ENCODE results near the gene GIPC2.
A peak's percentile ranks its signal among the peaks of the same experiment; 100 is the strongest.
"Not testable (repeated sequence)": the region's sequence is repeated elsewhere in the genome, so short reads cannot be mapped to it uniquely, and the experiment has no call there.

The GIPC2 gene, protein sequence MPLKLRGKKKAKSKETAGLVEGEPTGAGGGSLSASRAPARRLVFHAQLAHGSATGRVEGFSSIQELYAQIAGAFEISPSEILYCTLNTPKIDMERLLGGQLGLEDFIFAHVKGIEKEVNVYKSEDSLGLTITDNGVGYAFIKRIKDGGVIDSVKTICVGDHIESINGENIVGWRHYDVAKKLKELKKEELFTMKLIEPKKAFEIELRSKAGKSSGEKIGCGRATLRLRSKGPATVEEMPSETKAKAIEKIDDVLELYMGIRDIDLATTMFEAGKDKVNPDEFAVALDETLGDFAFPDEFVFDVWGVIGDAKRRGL

DNA sequence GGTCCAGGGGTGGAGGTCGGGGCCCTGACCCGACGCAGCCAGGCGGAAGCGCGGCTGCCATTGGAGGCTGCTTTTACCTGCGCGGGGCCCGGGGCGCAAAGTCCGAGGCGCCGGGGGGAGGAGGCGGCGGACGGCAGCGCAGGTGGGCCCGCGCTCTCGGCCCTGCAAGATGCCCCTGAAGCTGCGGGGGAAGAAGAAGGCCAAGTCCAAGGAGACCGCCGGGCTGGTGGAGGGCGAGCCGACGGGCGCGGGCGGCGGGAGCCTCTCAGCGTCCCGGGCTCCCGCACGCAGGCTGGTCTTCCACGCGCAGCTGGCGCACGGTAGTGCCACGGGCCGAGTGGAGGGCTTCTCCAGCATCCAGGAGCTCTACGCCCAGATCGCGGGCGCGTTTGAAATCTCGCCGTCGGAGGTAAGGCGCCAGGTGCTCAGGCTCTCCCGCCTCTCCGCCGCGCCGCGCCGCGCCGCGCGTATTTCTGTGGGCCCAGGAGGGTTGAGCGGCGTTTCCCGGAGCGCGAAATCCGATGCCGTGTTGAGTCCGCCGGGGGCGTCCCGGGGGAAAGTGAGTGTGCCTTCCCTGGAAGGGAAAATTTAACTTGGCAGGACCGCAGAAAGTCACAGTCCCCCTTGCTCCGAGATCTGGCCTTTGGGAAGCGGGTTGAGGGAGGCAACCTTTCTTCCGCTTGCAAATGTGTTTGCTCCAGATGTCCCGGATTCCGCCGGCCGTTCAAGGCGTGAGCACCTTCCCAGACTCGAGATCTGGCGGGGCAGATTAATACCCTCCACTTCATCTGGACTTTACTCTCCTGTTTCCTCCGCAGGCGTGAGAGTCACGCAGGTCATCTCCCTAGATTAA is at the start of gene GIPC2:
TSS of gene GIPC2 (plus strand) at position 41 of the 853 bp plus-strand sequence. CDS start at position 170, 129 bp downstream.
- no peak for FAIRE-seq

DNA sequence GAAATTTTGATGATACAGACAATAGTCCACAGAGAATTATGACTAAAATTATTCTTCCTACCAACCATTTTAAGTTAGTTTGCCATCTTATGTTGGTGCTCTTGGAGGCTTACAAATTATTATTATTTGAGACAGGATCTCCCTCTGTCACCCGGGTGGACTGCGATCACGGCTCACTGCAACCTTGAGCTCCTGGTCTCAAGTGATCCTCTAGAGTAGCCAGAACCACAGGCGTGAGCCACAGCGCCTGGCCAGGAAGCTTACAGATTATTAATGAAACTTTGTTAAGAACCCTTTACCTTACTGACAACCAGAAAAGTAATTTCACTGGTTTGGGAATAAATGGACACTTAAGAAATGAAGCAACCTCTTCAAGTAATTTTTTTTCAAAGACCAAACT is 49.0 kb upstream of the GIPC2 start:
- FAIRE-seq = no peak

DNA sequence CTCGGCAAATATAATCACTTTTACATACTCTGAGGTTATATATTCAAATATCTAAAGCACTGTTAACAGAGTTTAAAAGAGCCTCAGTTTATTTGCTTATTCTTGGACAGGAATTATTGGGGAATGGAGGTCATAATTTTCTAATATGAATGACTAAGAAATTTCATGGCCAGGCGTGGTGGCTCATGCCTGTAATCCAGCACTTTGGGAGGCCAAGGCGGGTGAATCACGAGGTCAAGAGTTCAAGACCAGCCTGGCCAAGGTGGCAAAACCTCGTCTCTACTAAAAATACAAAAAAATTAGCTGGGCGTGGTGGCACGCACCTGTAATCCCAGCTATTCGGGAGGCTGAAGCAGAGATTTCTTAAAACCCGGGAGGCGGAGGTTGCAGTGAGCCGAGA is 45.2 kb upstream of the GIPC2 start:
- FAIRE-seq = not testable (repeated sequence)

DNA sequence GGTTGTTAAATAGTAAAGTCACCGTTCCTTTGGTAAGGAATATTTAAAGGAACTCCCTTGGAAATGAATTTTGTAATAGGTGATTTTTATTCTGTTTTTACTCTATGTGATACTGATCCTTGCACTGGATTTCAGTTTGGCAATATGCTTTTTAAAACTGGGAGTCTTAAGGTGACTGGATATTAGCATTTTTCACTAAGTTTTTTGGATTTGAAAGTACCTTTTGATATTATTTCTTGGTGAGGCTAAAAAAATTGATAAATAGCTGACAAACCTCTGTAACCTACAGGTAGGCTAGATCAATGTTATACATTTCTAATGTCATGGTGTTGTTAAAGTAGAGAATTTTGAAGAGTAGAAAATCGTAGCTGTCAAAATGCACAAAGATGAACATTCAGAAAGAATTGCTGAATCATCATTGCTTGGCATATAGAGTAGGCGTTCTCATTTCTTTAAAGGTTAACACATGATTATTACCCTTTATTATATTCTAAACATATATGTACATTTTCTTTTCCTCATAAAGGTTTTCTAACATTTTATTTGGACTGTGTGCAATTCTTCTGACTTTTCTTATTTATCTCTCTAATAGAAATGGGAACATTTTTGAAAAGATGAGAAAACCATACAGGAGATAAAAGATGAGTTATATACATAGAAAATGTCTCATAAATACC is 42.6 kb upstream of the GIPC2 start:
- no peak for FAIRE-seq

DNA sequence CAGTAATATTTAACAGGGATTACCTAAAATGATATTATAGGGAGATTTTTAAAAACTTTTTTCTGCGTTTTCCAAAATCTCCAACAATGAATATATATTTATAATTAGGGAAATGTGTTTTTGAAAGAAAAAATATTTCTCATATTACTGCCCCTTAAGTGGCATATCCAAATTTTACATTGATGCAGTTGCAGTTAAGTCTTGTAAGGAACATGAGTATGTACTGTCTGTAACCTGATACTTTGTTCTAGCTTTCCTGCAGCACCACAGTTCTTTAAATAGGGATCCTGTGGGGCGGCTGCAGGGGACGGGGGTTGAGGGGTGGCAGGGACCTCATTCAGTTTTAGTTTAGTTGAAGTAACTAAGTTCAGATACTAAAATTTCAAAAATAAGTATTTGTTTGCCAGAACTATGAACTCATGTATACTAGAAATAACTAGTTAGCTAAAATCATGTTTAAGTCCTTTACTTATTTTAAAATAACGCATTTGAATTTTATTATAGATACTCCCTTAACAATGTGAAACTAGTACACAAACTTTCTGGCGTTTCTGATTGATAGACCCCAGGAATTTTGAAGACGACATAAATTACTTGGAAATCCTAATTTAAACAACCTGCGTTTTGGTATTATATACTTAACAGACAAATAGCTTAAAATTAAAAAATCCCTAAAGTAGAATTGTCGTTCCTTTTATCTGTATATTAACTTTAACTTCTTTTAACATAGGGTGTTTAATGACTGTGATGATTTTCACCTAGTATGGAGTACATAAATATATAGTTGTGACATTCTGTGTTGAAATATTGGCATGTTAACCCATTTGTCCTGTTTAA is 41.7 kb upstream of the GIPC2 start:
- FAIRE-seq = no peak

DNA sequence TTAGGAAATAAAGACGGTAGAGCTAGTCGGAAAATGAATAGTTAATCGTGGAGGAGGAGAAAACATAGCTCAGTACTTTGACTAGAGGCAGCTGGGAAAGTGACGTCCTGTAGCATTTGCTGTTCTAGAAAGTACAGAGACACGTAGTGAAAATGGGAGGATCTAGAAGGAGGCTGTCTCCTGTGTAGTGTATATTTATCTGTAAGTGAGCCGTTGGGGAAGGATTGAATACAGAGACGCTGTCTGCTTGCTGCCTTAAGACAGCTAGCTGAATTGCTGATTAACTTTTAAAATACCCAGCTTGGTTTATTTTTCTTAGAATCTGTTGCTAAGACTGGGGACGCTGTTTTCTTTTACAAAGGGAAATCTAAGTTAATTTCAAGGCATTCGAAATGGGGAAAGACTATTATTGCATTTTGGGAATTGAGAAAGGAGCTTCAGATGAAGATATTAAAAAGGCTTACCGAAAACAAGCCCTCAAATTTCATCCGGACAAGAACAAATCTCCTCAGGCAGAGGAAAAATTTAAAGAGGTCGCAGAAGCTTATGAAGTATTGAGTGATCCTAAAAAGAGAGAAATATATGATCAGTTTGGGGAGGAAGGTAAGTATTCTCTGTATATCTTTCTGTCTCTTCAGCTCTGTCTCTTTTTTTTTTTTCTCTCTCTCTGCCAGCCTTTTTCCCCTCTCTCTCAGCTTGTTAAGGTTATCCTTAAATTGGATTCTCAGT is 40.9 kb upstream of the GIPC2 start, which contains the start of gene DNAJB4:
TSS of gene DNAJB4 (plus strand) at position 221 of the 729 bp plus-strand sequence. CDS start at position 393, 172 bp downstream.
- peak; percentile 99 for FAIRE-seq

DNA sequence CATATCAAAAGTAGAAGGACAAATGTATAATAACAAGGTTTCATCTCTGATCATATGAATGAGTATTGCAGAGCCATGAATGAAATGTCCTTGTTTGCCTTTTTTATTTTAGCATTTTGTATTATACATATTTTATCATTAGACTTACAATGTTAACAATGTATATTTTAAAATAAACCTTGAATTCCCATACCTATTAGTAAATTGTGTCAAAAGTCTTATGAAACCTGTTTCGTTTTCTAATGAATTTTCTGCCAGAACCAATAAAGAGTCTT is 40.4 kb upstream of the GIPC2 start:
- FAIRE-seq = peak; percentile 85

DNA sequence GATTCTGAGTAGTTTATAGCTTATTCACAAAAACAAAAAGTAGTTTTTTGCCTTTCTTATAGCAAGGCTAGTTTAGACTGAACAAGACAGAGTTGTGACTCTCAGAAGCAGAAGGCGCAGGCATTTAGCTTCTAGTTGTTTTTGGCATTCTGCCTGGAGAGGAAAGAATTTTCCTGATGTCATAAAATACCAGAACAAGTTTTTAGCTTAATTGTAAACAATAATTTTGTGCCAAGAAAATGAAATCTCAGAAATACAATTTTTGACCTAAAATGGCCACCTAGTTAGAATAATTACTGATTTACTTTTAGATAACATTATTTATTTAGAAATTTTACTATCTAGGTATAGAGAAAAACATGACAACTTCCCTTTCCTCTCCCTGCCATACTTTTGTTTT is 40.0 kb upstream of the GIPC2 start:
- no peak for FAIRE-seq

DNA sequence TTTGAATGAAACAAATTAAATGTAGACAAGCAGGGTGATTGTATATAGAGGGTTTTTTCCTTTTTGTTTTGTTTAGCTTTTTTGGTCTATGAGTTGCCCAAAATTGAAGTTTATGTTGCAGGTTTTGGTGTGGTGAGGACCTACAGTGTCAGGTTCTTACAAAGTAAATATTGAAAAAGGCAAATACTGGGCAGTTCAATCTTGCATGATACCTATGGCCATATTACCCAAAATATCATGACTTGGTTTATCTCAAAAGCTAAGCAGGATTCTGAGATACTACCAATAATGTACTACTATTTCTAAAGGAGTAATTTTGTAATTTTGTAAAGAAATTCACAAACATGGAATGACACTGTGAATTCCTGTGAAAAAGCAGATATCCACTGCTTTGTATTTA is 39.2 kb upstream of the GIPC2 start:
- no peak for FAIRE-seq

DNA sequence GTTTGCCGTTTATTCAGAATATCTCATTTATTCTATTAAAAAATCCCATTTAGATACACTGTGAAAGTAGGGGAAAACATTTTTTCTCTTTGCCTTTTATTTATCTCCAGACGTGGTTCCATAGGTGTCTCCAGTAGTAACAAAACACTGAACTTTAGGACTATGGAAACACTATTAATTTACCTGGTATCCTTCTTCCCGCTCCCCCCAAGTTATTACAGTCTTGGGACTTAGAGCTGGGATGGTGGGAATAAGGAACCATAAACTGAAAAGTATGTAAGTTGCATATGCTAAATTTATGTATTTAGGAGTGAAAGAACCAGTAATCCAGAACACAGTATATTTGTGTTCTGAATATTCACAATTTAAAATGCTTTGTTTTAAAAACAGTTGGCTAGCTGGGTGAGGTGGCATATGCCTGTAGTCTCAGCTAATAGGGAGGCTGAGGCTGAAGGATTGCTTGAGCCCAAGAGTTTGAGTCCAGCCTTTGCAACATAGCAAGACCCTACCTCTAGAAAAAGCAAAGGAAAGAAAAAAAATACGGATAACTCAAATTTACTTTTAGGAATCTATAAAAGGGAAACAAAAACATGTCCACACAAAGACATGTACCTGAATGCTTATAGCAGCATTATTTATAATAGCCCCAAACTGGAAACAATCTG is 38.0 kb upstream of the GIPC2 start:
- no peak for FAIRE-seq

DNA sequence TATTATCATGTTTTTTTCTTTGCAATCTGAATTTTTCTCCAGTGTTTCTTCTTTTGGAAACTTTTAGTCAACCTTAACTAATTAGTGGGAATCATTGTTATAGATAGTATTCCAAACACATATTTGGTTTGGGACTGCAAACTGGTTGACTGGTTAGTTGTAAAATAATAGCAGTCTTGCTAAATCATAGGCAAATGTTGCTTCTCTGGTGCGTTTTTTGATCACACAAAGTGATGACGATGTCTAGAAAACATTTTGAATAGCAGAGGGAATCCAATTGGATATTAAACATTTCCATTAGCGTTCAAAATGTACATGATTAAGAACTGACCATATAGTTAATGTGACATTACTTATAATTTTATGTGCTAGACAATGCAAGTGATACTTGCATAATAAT is 36.5 kb upstream of the GIPC2 start:
- no peak for FAIRE-seq

DNA sequence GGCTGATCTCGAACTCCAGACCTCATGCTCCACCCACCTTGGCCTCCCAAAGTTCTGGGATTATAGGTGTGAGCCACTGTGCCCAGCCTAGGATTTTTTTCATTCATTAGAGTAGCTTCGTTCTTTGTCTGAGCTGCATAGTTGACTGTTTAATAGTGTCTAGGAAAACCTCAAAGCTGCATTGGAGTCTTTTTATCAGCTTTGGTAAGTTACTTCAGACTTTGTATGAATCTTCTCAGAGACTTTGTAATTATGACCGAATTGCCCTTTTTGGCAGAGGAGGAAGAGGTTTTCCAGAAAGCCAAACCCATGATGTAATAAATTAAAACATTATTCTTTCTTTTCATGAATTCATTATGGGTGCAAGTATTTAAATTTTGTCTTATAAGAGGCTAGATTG is 35.9 kb upstream of the GIPC2 start:
- no peak for FAIRE-seq

DNA sequence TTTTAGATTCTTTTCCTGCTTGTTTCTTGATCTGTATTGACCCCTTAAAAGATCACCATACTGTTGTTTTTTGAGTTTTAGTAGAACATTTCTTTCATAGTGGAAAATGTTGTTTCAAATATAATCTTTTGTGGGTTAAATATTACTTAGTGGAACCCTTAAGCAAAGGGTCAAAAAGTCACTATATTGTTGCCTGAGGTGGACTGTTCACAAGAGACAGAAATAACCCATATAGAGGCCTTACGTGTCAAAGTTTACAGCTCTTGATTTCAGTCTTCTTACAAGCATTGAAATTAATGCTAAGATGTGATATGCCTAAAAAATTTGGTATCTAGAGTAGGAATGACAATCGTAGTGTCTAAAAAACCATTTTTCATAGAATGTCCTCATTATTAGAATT is 34.7 kb upstream of the GIPC2 start:
- FAIRE-seq = no peak

DNA sequence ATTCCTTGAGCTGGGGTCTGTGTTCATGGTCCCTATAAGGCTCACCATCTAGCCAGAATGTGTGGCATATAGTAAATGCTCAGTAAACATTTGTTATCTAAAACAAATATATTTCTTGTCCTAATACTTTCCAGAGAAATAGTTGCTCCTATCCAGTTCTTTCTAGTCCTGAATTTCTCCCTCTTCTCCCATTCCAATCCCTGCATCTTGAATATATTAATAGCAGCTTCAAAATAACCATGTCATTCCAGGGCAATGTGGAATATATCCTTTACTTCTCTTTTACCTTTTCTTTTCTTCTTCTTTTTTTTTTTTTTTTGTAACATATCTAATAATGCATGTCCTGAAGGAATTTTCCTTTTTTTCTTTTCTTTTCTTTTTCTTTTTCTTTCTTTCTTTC is 30.6 kb upstream of the GIPC2 start:
- FAIRE-seq = no peak

DNA sequence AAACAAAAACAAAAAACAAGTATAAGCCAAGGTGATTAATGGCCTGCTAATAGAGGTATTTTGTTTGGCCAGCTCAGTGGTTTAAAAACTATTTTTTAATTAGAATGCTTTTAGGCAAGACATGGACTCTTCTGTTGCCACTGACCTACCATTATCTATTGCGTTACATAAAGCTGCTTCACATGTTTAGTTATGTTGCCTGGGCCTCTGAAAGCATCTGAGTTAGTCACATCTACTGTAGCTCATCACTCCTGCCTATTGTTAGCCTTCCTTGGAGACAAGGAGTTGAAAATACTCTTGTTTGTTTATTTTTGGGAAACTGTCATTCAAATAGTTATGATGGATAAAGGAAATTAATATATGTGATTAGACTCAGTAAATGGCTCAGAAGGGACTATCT is 26.7 kb upstream of the GIPC2 start:
- FAIRE-seq = no peak

DNA sequence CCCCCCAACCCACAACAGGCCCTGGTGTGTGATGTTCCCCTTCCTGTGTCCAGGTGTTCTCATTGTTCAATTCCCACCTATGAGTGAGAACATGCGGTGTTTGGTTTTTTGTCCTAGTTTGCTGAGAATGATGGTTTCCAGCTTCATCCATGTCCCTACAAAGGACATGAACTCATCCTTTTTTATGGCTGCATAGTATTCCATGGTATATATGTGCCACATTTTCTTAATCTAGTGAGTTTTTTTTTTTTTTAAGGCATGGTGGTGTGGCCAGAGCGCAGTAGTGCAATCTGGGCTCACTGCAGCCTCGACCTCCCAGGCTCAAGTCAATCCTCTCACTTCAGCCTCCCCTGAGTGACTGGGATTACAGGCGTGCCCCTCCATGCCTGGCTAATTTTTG is 24.6 kb upstream of the GIPC2 start:
- FAIRE-seq = not testable (repeated sequence)

DNA sequence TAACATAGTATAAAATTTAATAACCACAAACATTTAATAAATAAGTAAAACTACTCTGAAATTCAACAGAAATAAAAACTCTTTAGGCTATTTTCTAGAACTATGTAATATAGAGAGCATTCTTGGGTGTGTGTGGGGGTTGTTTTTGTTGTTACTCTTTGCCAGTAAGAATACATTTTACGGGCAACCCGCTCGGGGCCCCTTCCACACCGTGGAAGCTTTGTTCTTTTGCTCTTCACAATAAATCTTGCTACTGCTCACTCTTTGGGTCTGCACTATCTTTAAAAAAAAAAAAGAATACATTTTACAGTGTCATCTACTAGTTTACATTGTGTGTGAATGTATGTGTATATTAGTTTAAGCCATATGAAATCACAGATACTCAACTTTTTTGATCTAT is 16.0 kb upstream of the GIPC2 start:
- no peak for FAIRE-seq

DNA sequence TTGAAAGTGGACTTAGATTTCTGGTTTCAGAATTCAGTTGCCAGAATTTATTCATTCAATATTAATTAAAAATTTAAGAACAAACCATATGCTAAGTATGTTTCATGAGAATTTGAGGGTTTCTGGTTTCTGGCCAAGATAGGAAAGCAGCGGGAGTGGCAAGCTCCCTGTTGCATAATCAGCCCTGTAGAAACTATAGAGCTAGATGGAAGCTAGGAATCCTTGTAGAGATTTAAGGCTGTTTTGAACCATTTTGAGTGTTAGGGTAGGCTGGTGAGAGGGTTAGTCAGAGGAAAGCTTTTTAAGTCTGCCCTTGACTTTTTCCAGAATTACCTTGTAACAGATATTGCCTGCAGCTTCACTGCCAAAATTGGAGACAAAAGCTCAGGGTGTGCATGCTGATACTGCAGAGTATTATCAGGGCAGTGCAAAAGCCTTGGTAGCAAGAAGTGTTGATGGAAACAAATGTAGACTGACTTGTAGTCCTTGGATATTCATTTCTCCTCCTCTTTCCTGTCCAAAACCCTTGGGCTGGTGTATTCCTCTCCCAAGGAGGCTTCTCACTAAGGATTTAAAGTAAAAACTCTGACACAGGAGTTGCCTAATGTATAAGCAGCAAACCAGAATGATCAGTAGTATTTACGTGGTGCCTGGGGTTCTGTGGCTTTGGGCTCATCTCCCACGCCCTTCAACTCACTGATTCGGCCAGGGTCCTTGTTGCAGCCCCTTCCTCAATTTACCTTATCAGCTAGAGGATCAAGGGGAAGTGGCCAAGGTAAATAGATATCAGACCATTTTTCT is 12.6 kb upstream of the GIPC2 start:
- FAIRE-seq = no peak

DNA sequence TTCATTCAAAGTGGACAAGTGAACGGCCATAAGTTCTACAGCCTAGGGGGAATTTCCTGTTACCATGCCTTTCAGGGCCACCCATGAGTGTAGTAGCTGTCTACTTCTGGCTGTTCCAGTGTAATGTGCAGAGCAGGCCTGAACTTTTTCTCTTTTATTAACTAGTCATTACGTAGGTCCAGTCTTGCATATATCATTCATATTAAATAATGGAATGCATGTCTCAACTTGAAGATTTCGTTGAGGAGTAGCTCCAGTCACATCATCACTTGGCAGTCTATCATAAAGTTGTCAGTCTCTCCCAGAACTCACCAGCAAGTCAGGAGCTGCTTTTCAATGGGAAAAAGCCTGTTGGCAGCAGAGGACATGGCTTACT is 12.0 kb upstream of the GIPC2 start:
- FAIRE-seq = no peak

DNA sequence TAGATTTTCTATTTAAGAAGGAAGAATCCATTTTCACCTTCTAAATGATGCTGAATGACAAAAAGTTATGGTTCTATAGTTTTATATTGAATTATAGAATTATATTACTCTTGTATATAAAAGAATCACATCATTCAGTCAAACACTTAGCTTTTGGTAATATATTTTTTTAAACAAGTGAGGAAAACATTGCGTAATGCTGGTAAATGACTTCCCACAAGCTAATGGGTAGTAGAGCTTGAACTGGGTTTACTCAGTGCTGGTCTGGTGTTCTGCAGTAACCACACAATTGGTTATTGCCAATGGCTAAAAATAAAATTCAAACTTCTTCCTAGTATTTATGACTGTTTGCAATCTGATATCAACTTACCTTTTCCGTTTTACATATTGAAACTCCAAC is 10.6 kb upstream of the GIPC2 start:
- peak; percentile 11 for FAIRE-seq

DNA sequence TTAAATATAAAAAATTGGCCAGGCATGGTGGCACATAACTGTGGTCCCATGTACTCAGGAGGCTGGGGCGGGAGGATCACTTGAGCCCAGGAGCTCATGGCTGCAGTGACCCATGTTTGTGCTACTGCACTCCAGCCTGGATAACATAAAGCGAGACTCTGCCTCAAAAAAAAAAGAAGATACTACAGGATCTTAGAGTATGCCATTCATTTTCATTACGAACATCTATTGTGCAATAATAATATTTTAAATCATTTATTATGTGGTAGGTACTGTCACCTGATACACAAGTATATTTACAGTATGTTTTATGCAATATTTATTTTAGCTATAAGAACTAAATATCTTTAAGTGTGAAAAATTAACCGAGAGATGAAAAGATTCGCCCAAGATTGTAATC is 9.3 kb upstream of the GIPC2 start:
- FAIRE-seq = no peak
